ENCODE measurements around the gene PCSK2. TPM values are rescaled to one million over a fixed set of nuclear protein-coding genes. Genes with fewer than 3 reads are reported as not detected.

The PCSK2 gene
- total RNA-seq, 4 donors from 2014 or later, result 0.63 TPM; not detected in 3

DNA sequence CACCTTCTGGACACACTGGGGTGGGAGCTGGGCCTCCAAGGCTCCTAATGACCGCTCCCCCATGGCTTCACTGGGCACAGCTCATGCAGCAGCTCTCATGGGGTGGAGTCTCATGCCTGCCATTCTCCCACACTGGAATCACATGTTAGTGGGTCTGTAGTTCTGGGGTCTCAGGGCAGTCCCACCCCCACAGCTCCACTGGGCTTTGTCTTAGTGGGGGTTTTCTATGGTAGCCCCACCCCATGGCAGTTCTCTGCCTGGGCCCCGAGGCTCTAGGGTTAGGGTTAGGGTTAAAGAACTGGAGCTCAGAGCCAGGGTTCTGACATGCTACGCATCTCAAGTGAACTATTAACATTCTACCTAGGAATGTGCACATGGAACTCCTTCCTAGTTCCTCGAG is 139.0 kb downstream of the PCSK2 start:
- DNase-seq (ENCODE audit: low spot score) (no peak), ATAC-seq (ENCODE audit: low FRiP score) (no peak)
- TF ChIP-seq CTCF (IDR thresholded peaks at IDR 0.05), result no peak

DNA sequence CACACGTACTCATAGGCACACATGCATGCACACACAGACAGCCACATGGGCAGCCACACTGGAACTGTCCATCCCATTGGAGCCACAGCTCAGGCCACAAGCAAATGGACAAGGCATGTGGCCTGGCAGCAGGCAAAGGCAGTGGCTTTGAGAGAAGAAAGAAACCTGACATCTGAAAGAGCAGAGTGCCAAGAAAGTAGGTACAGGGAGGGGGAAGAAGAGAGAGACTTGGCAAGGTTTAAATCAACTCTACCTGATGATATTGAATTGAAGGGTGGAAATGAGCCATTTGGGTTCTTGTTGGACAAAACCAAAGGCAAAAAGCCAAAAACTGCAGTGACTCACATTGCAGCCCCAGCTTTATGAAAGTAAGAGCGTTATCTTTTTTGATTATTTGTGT is 142.7 kb downstream of the PCSK2 start:
- TF ChIP-seq CTCF (IDR thresholded peaks at IDR 0.05), result no peak
- ATAC-seq (ENCODE audit: low FRiP score) (no peak), DNase-seq (ENCODE audit: low spot score) (no peak)

DNA sequence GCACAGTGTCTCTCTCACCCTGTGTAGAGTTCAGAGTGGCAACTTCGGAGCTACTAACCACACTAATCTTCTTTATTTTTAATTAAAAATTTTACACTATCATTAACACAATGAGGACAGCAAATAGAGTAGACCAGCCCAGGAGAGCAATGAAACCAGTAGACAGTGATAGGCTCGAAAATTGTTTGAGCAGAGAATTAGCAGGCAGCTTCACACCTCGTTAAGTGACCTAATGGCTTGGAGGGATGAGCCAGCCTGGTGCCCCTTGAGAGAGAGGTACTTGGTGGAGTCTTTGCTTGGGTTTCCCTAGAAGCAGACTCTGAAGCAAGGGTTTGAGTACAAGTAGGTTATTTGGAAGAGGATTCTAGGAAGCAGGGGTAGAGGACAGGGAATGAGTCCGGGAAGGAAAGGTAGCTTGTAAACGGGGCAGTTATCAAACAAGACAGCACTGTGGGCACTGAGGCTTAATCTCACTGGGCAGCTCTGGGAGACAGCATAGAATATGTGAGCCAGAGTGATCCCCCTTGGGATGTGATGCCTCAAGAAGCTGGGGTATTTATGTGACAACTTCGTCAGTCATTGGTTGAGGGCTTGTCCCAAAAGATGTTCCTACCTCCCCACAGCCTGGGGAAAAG is 146.1 kb downstream of the PCSK2 start:
- TF ChIP-seq CTCF (IDR thresholded peaks at IDR 0.05), result no peak
- DNase-seq (ENCODE audit: low spot score) (no peak), ATAC-seq (ENCODE audit: low FRiP score) (no peak)

GRCh38 chr20:17374086-17374485 is 147.2 kb downstream of the PCSK2 start:
- no peak for TF ChIP-seq CTCF (IDR thresholded peaks at IDR 0.05)
- ATAC-seq (ENCODE audit: low FRiP score) (no peak), DNase-seq (ENCODE audit: low spot score) (no peak)

- DNase-seq (ENCODE audit: low spot score), result no peak
These were observed 149.2 kb downstream of the PCSK2 start for GRCh38 chr20:17376031-17376430.

DNA sequence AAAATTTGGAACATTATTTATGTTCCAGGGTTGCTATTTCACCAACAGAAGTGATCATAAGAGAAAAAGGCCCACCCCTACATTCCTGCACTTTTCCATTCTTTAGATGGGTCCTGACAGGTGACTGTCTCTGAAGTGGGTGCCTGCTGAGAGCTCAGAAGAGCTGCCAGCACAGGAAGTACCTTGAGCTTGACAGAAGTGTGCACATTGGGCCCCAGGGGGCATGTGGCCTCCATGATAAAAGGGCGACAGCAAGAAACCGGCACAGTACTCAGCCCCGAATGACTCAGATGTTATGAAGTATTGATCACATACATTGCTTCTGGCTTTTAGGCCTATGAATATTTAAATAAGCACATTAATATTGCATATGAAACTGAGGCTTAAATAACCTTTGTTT is 150.4 kb downstream of the PCSK2 start:
- ATAC-seq (ENCODE audit: low FRiP score) (no peak), DNase-seq (ENCODE audit: low spot score) (no peak)
- no peak for TF ChIP-seq CTCF (IDR thresholded peaks at IDR 0.05)

More at GRCh38 chr20:17376031-17376430, 149.2 kb downstream of the PCSK2 start:
- ATAC-seq (ENCODE audit: low FRiP score), result no peak
- TF ChIP-seq CTCF (IDR thresholded peaks at IDR 0.05), result no peak

DNA sequence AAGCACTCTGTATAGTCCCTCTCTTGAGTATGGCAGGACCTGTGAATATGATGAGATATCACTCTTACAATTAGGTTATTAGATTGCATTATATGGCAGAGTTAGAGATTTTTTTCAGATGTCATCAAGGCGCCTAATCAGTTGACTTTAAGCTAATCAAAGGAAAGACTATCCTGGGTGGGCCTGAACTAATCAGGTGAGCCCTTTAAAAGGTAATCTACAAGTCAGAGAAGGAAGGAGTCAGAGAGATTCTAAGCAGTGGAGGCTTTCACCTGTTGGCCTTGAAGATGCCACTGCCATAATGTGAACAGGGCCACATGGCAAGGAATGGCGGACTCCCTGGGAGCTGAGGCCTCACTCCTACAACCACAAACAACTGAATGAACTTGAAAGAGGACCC is 152.8 kb downstream of the PCSK2 start:
- no peak for DNase-seq (ENCODE audit: low spot score)
- no peak for ATAC-seq (ENCODE audit: low FRiP score)
- TF ChIP-seq CTCF (IDR thresholded peaks at IDR 0.05), result no peak

Measured in omental fat pad (tissue), 4 donors.